GM19468 (cell line): ENCODE measurements around the gene EXOSC7.

Source experiments
- ATAC-seq: cut with Tn5 transposase; IDR thresholded peaks from one replicate; pipeline ENCODE4 v1.9.1; 2021; ENCODE audit warnings: mild to moderate bottlenecking, moderate library complexity, moderate number of reproducible peaks; ENCODE audit not compliant: unreplicated experiment; ENCODE audit errors: extremely low read depth

The EXOSC7 gene

GRCh38 chr3:44991326-44991725 lies 15.3 kb downstream of the EXOSC7 start:
- no peak for ATAC-seq

GRCh38 chr3:44992555-44993470 lies 16.8 kb downstream of the EXOSC7 start:
- ATAC-seq, result no peak

- no peak for ATAC-seq
These were observed 17.6 kb downstream of the EXOSC7 start for GRCh38 chr3:44993471-44994205.

DNA sequence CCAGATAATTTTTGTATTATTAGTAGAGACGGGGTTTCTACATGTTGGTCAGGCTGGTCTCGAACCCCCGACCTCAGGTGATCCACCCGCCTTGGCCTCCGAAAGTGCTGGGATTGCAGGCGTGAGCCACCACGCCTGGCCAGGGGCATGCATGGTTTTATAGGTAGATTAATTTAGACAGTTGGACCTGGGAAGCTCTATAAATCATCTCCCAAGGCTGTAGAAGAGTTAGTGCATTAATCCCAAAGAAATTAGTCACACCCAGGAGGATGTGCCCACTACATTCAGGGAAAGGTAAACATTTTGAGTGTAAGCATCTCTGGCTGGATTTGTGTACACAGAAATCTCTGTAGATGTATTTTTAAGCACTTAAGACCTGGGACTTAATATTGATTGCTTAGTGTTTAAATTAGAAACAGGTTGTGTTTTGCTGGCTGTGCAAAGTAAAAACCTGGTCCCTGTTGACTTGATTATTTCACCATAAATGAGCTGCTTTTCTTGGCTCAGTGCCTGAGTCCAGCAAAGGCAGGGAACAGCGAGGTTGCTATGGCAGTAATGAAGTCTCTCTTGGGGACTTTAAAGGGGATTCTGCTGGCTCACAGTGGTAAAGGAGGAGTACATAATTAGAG lies 19.2 kb downstream of the EXOSC7 start:
- no peak for ATAC-seq

DNA sequence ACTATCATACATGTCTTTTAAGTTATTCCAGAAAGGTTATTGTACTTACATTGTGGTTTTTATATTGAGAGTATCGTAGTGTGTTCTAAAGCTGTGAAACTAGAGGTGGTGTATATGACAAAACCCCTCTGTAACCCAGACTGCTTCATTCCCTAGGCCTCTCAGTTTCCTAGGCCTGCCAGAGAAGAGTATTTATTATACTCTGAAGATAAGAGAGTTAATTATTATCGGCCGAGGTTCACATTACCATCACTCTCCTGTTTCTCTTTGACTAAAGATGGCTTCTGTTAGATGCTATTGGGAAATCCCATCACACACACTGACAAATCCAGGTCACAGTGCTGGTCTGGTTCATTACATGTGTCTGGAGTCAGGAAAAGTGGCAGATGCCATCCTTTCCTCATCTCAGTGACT lies 20.5 kb downstream of the EXOSC7 start:
- ATAC-seq, result no peak

GRCh38 chr3:44999782-45000181 lies 23.7 kb downstream of the EXOSC7 start:
- no peak for ATAC-seq

DNA sequence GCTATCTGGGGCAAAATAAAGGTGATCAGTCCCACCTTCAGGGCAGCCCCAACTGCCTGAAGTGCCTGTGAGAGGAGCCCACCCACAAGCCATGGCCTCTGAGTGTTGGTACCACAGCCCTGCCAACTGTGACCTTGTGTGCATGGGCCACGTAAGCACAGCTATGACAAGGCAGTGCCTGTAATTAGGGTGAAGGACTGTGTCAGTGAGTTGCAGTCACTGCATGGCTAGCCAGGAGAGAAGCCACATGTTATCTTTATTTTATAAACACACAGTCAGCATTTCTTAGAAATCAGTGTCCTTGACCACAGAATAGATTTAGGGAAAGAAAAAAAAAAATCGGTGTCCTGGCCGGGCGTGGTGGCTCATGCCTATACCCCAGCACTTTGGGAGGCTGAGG lies 24.8 kb downstream of the EXOSC7 start:
- no peak for ATAC-seq

GRCh38 chr3:45001738-45002137 lies 25.7 kb downstream of the EXOSC7 start:
- ATAC-seq, result no peak

GRCh38 chr3:45002139-45002660 lies 26.2 kb downstream of the EXOSC7 start:
- ATAC-seq, result no peak

- ATAC-seq, result no peak
These were observed 26.7 kb downstream of the EXOSC7 start for GRCh38 chr3:45002720-45003119.

GRCh38 chr3:45003406-45003805 lies 27.4 kb downstream of the EXOSC7 start:
- no peak for ATAC-seq

DNA sequence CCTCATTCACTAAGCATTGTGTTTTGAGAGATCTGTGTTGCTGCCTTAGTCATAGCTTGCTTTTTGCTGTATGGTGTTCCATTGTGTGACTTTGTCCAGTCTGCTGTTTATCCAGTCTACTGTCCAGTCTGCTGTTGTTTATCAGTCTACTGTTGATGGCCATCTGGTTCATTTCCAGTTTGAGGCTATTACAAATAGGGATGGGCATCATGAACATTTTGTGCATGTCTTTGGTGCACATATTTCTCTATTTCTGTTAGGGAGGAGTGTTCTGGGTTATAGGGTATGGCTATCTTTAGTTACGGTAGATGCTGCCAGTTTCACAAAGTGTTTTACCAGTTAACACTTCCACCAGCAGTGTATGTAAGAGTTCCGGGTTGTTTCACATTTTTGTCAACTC lies 27.8 kb downstream of the EXOSC7 start:
- ATAC-seq, result no peak

DNA sequence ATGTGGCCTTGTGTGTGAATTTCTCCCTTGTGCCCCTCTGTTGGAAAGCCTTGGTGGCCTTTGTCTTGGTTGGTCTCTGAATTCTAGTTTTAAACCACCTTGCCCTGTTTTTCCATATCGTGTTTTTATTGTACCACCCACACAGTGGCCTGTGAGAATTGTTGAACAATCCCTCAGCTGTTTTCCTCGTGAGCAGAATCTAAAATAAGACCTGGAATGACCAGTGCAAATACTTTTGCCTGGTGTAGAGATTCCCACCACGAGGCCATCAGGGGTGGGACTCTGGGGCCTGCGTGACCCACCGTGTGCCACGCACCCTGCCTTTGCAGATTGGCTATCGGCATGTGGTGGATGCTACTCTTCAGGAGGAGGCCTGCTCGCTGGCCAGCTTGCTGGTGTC lies 31.0 kb downstream of the EXOSC7 start:
- ATAC-seq, result no peak

DNA sequence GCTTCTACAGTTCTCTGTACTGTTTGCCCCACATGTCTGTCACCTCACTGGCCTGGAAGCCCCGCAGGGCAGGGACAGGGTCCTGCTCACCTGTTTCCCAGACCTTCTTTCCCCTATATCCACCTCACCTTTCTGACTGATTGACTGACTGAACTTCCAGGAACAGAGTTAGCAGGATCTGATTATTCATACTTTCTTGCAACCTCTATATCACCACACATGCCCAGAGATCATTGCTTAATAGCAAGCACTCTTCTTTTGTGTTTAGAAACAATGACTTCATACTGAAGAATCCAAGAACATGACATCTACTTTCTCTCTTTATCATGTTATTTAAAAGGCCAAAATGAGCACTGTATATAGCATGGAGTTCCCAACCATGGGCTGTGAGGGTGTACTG lies 32.1 kb downstream of the EXOSC7 start:
- ATAC-seq, result no peak

DNA sequence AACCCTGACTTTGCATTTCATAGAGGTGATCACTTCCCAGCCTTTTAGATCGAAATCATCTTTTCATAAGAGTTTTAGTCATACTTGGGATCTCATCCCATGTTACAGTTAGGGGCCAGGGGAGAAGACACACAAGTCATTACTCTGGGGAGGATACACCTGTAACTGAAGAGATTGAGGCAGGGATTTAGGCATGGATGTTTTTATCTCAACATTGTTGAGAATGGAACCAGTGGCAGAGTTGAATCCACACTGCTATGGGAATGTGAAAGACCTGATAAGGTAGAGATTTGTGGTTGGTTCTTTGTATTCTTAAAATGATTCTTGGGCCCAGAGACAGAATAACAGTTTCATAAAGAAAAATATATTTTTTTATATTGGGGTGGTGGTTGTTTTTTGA lies 33.8 kb downstream of the EXOSC7 start:
- no peak for ATAC-seq

GRCh38 chr3:45010811-45011333 lies 34.8 kb downstream of the EXOSC7 start:
- no peak for ATAC-seq

DNA sequence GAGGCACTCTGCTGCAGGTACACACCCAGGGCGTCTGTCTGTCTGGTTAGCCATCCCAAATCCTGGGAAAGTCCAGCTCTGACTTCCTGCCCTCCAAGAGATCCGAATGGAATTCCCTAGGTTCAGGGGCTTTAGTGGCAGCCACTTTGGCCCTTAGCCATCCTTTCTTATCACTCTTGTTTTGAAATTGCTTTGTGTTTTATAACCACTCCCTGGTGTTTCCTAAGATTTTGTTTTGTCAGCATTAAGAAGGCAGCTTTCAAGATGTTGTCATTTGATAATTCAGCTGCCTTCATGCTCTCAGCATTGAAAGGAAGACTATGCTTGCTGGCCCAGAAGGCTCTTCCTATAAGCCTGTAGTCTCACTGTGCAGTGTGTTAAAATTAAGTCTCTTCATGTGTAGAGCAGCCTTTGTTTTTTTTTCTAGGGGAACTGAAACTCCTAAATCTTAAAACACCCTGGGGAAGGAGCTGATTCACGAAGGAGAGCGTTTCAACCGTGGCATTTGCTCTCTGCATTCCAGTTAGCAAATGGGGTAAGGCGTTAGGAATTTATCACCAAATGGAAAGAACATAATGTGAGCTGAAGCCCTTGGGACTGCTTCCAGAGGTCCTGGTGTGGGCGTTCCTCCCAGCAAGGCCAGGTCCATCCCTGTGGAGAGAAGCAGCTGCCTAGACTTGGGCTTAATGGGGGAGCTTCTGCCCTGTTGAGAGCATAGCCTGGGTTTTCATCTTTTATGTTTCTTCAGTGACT lies 35.9 kb downstream of the EXOSC7 start:
- no peak for ATAC-seq

DNA sequence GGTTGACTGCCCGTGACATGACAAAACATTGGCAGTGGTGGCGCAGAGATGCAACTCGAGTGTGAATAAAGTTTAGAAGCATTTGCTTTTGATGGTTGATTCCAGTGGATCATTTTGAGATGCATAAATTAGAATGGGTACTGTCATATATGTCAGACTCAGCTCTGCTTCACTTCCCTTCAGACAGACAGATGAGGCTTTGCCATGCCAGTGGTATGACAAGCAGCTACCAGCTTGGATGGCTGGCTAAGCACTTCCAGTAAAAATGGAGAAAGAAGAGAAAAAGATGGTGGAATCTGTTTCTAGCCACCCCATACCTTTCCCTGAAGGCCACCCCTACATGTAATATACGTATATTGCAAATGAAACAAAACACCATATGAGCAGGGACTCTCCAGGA lies 36.5 kb downstream of the EXOSC7 start:
- no peak for ATAC-seq

- no peak for ATAC-seq
These were observed 40.9 kb downstream of the EXOSC7 start for GRCh38 chr3:45016916-45017315.

DNA sequence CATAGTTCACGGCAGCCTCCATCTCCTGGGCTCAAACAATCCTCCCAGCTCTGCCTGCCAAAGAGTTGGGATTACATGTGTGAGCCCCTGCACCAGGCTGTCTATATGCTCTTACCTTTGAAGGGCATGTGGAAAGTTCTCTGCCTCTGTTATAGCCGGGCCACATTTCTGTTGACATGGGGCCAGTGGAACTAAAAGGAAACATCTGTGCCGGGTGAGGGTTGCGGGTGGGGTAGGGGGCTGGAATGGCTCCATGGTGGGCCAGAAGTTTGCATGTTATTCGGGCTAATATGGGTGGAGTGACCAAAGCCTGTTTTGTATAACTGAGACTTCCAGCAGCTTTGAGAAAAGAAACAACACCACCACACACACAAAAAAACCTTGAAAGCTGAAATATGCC lies 41.8 kb downstream of the EXOSC7 start:
- ATAC-seq, result no peak
